ENCODE results near the gene TRABD2B. TPM values are rescaled to one million over a fixed set of nuclear protein-coding genes. Genes with fewer than 3 reads are reported as not detected.

The TRABD2B gene
- total and polyA plus RNA-seq, 2 donors (not counting 3 experiments of a cell fraction or from before 2014, with no cell fraction given): not detected

DNA sequence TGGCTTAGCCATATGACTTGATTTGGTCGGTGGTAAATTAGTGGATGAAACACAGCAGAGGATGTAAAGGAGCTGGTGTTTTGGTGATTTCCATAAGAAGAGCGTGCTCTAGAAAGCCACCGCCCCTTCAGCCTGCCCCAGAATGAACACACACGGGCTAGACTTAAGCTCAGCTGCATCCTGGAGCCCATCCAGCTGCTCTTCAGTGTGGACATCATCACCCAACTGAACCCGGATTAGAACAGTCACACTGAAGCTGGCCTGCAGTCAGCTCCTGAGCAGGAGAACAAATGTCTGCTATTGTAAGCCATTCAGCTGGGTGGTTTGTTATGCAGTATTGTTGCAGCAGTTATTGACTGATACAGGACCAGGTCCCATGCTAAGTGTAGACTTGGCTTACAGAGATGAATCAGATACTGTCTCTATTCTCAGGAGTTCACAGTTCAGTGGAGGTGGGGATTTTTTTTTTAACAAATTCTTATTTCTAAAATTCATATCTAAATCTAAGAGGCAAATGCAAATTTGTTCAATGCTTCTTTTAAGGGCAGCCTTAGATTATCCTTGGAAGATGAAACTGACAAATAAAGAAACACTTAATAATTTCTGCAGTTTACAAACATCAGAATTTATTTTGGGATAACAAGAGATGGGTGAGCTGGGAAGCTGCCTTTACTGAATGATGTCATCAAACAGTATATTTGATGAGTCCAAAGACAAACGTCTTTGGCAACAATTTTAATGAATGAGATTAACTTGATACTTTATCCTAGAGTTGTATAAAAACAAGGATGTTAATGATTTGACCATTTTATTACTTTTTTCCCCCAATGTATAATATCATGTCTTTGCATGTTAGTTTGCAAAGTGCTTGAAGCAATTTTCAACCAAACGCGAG, 251.2 kb downstream of the TRABD2B start:
- no peaks in the 10 kb centered on the region for H3K4me1 ChIP-seq (ENCODE audit: control insufficient read depth, extremely low read depth, insufficient read depth, low read length)
- no peak for DNase-seq (ENCODE audit: low read depth, low spot score)
- H2AFZ ChIP-seq (ENCODE audit: low read depth, low read length): no peak overlapping the region
- H3K9ac ChIP-seq (replicated peaks; ENCODE audit: extremely low read depth, insufficient read depth, low read length): no peak overlapping the region
- no peaks in the 10 kb centered on the region for H3K9me1 ChIP-seq (replicated peaks; ENCODE audit: control insufficient read depth, extremely low read depth, insufficient read depth, low read length)
- TF ChIP-seq POLR2A (IDR thresholded peaks at IDR 0.05; ENCODE audit: low read depth, low read length) (no peak), POLR2AphosphoS5 (IDR thresholded peaks at IDR 0.05; ENCODE audit: insufficient read depth, low read depth, low read length) (no peak), FOS (IDR thresholded peaks at IDR 0.05; ENCODE audit: borderline replicate concordance, insufficient read depth, low read length) (no peak), EZH2 (IDR thresholded peaks at IDR 0.05; ENCODE audit: borderline replicate concordance, low read depth, low read length, severe bottlenecking) (no peak), CTCF (IDR thresholded peaks at IDR 0.05; ENCODE audit: extremely low read depth in 1 of 2, insufficient read depth in 1 of 2, low read depth in 1 of 2, low read length in 2 of 2) (no peak), GATA2 (IDR thresholded peaks at IDR 0.05; ENCODE audit: insufficient read depth, insufficient read length, low read depth, low read length) (no peak), JUN (IDR thresholded peaks at IDR 0.05; ENCODE audit: borderline replicate concordance, insufficient read depth, insufficient read length, low read depth) (no peak), MYC (IDR thresholded peaks at IDR 0.05; ENCODE audit: low read depth, low read length) (no peak)
- TF ChIP-seq, protein P1, sequence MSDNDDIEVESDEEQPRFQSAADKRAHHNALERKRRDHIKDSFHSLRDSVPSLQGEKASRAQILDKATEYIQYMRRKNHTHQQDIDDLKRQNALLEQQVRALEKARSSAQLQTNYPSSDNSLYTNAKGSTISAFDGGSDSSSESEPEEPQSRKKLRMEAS (IDR thresholded peaks at IDR 0.05; ENCODE audit: insufficient read depth, insufficient read length): no peak
- H4K20me1 ChIP-seq (replicated peaks; ENCODE audit: control insufficient read depth, extremely low read depth, insufficient read depth, low read length): no peaks in the 10 kb centered on the region
- no peaks in the 10 kb centered on the region for H3K27me3 ChIP-seq (ENCODE audit: control insufficient read depth in 2 of 2, insufficient read depth in 2 of 2, low read length in 2 of 2)
- H3K27ac ChIP-seq (ENCODE audit: insufficient read depth, low read depth, low read length): no peak overlapping the region
- no peaks in the 10 kb centered on the region for H3K79me2 ChIP-seq (ENCODE audit: control insufficient read depth, insufficient read depth, low read length)
- H3K4me2 ChIP-seq (ENCODE audit: insufficient read depth, low read length): no peak overlapping the region
- FAIRE-seq: no peak
- BruUV-seq (replicated peaks): no TSS peak
- no peak overlapping the region for H3K4me3 ChIP-seq (replicated peaks in 1 of 3; ENCODE audit: insufficient read depth in 1 of 3, low read depth in 1 of 3, low read length in 3 of 3)
- intact Hi-C loops (cut with micrococcal nuclease): no loop called here
- ChIA-PET POLR2A (no interaction called here), CTCF (interaction anchor here (1.1 kb wide), 1 partner anchor 20 kb away, joined by 4 read pairs; no protein-coding TSS in a partner anchor)
- H3K36me3 ChIP-seq (ENCODE audit: control insufficient read depth in 2 of 2, extremely low read depth in 1 of 2, insufficient read depth in 2 of 2, low read length in 2 of 2): no peaks in the 10 kb centered on the region
- no peaks in the 10 kb centered on the region for H3K9me3 ChIP-seq (replicated peaks; ENCODE audit: control insufficient read depth, insufficient read depth, low read length)
- dilution Hi-C loops (cut with MboI; ENCODE audit: extremely low pct_ligation_motif_present, low sequenced_read_pairs): no loop called here
